HL-60 (cell line): ENCODE results near the gene C2orf69.

Experiments
- DNase-seq, 2 experiments: peaks; one replicate each; pipeline ENCODE4 v3.0.0-alpha.2; 2010 to 2020; ENCODE audit warnings: low read depth in 1 of 2, low spot score in 1 of 2
- H3K27ac ChIP-seq: fragments of 250-450 bp; sonication (Bioruptor Pico); replicated peaks from 2 replicates; pipeline ENCODE4 v1.5.1; 2020; ENCODE audit warnings: mild to moderate bottlenecking, moderate library complexity
- H3K27me3 ChIP-seq: fragments of 250-450 bp; sonication (Bioruptor Pico); 2 replicates; pipeline ENCODE4 v1.5.1; 2021; ENCODE audit warnings: mild to moderate bottlenecking, moderate library complexity; ENCODE audit not compliant: insufficient read depth, poor library complexity, severe bottlenecking
- H3K4me3 ChIP-seq: replicated peaks from 2 replicates; pipeline ENCODE4 v1.5.1; 2011; ENCODE audit warnings: mild to moderate bottlenecking, control low read depth, low read length; ENCODE audit not compliant: insufficient read depth
- CTCF ChIP-seq: IDR thresholded peaks from one replicate; pipeline ENCODE4 v1.5.1; 2011; ENCODE audit warnings: low read length, control low read depth, inconsistent platforms; ENCODE audit not compliant: insufficient read depth
- GABPA ChIP-seq: IDR thresholded peaks from 2 replicates; pipeline ENCODE4 v1.6.1; 2012; ENCODE audit warnings: low read depth
- POLR2AphosphoS5 ChIP-seq: IDR thresholded peaks from 2 replicates; pipeline ENCODE4 v1.6.1; 2012; ENCODE audit warnings: low read depth
- SPI1 ChIP-seq: IDR thresholded peaks from 2 replicates; pipeline ENCODE4 v1.6.1; 2012; ENCODE audit warnings: low read depth, mild to moderate bottlenecking, borderline replicate concordance
- TF ChIP-seq, protein P1 (sequence below): IDR thresholded peaks from 2 replicates; pipeline ENCODE4 v1.6.1; 2012; ENCODE audit warnings: low read depth; ENCODE audit not compliant: insufficient replicate concordance

The C2orf69 gene

GRCh38 chr2:199932312-199932855 lies 21.3 kb downstream of the C2orf69 start:
- no peaks in the 10 kb centered on the region for H3K27me3 ChIP-seq

GRCh38 chr2:199933466-199933865 lies 22.4 kb downstream of the C2orf69 start:
- no peak for DNase-seq
- TF ChIP-seq POLR2AphosphoS5, result no peak
- TF ChIP-seq, protein P1, sequence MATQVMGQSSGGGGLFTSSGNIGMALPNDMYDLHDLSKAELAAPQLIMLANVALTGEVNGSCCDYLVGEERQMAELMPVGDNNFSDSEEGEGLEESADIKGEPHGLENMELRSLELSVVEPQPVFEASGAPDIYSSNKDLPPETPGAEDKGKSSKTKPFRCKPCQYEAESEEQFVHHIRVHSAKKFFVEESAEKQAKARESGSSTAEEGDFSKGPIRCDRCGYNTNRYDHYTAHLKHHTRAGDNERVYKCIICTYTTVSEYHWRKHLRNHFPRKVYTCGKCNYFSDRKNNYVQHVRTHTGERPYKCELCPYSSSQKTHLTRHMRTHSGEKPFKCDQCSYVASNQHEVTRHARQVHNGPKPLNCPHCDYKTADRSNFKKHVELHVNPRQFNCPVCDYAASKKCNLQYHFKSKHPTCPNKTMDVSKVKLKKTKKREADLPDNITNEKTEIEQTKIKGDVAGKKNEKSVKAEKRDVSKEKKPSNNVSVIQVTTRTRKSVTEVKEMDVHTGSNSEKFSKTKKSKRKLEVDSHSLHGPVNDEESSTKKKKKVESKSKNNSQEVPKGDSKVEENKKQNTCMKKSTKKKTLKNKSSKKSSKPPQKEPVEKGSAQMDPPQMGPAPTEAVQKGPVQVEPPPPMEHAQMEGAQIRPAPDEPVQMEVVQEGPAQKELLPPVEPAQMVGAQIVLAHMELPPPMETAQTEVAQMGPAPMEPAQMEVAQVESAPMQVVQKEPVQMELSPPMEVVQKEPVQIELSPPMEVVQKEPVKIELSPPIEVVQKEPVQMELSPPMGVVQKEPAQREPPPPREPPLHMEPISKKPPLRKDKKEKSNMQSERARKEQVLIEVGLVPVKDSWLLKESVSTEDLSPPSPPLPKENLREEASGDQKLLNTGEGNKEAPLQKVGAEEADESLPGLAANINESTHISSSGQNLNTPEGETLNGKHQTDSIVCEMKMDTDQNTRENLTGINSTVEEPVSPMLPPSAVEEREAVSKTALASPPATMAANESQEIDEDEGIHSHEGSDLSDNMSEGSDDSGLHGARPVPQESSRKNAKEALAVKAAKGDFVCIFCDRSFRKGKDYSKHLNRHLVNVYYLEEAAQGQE, result no peak
- no peak for TF ChIP-seq CTCF
- no peak for TF ChIP-seq SPI1
- TF ChIP-seq GABPA, result no peak
- no peak overlapping the region for H3K27ac ChIP-seq
- H3K4me3 ChIP-seq, result no peak overlapping the region
- H3K27me3 ChIP-seq, result no peaks in the 10 kb centered on the region

More at GRCh38 chr2:199932312-199932855, 21.3 kb downstream of the C2orf69 start:
- TF ChIP-seq, protein P1, result no peak
- no peak for TF ChIP-seq CTCF
- no peak for TF ChIP-seq GABPA
- no peak for TF ChIP-seq SPI1
- no peak for TF ChIP-seq POLR2AphosphoS5
- no peak overlapping the region for H3K27ac ChIP-seq
- no peak for DNase-seq
- no peak overlapping the region for H3K4me3 ChIP-seq

- Histone ChIP-seq H3K27ac (no peak overlapping the region), H3K4me3 (no peak overlapping the region), H3K27me3 (no peaks in the 10 kb centered on the region)
- no peak for DNase-seq
- TF ChIP-seq, protein P1, result no peak
- no peak for TF ChIP-seq SPI1
- TF ChIP-seq GABPA, result no peak
- no peak for TF ChIP-seq CTCF
- TF ChIP-seq POLR2AphosphoS5, result no peak
These were observed 25.5 kb downstream of the C2orf69 start for GRCh38 chr2:199936554-199936953.
